Activated CD8-positive, alpha-beta memory T cell treated with anti-CD3 and anti-CD28 coated beads for 1 hour (primary cell): ENCODE data around the gene TRIM33.
"Not testable (repeated sequence)": the region's sequence is repeated elsewhere in the genome, so short reads cannot be mapped to it uniquely, and the experiment has no call there.

Experiments used
- DNase-seq, 2 donors: peaks; one replicate each; pipeline ENCODE4 v3.0.0-alpha.2; 2020; ENCODE audit warnings: low read depth in 1 of 2; ENCODE audit errors: extremely low read depth in 1 of 2

The TRIM33 gene

DNA sequence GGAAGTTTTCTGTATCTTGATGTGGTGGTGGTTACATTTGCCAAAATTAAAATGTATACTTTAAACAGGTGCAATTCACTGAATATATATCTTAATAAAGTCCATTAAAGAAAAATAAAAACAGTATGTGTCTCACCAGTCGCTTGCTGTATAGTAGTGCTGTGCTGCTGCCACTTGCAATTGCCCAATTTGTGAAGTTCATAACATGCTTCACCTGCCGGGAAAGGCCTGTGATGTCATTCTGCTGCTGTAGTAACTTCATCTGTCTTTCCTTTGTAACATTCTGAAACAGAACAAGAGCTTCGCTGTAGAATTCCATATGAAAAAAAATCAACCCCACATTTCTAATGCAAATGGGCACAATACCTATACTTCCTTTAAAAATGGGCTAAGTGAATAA is 83.4 kb downstream of the TRIM33 start:
- DNase-seq: no peak

DNA sequence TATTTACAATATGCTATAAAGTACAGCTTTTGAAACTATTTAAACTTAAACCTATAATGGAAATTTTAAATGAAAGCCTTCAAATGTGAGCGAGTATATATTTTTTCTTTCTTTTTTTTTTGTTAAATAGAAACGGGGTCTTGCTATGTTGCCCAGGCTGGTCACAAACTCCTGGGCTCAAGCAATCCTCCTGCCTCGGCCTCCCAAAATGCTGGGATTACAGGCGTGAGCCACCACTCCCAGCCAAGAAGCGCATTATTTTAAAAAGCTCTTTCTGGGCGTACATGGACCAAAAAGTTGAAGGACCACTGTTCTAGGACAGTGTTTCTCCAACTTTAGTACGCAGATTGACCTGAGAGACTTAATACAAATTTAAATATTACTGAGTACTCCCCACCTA is 87.5 kb downstream of the TRIM33 start:
- no peak for DNase-seq

DNA sequence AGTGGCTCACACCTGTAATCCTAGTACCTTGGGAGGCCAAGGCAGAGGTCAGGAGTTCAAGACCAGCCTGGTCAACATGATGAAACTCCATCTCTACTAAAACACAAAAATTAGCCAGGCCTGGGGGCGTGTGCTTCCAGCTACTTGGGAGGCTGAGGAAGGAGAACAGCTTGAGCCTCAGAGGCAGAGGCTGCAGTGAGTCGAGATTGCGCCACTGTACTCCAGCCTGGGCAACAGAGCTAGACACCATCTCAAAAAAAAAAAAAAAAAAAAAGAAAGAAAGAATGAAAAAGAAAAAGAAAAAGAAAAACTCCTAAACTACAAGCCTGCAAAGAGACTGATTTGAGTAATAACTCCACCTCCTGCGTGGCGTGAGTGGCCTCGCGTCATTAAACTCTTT is 92.1 kb downstream of the TRIM33 start:
- DNase-seq: not testable (repeated sequence)

DNA sequence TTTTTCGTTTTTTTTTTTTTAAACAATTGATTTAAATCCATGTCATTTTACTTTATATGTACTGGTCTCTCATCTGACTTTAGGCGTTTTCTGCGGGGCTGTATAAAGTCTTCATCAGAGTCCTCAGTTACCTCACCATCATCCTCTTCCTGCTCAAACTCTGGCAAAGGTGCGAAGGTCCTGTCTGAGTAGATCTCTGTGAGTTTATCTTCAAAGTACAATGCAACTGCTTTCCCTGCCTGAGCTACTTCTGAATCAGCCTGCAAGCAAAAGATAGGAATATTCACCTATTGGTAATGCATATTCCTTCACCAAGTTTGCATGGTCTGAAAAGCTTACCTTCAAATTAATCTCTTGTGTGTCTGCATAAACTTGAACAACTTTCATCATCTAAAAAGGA is 113.4 kb downstream of the TRIM33 start:
- DNase-seq: no peak

DNA sequence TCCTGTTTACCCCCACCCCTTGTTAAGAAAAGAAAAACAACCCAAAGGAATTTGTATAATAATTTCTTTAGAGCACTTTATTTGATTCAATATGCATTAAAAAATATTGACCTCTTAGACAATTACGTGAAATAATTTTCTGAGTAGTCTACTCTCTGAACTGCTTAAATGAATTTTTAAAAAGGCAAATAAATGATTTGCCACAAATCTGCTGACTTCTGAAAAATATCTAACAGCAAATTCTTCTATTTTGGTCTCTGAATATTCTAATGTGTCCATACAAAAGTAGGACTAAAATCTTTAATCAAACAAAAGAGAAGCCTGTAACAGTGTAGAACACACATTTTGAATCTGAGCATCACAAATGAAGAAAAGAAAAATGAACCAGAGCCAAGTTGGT is 115.1 kb downstream of the TRIM33 start:
- DNase-seq: no peak

DNA sequence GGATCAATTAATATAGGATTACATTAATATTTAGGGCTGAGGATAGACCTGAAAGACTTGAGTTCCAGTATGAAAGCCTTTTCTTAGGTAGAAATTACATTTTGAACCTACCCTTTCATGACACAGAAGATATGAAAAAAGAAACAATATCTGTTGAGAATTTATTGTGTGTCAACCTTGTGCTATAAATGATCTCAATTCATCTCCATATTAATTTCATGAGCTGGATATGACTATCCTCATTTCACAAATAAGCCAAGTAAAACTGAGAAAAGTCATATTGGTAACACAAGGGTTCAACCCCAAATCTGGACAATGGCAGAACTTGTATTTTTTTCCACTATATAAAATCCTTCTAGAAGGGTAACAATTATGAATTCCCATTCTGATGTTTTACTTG is 120.0 kb downstream of the TRIM33 start:
- no peak for DNase-seq

DNA sequence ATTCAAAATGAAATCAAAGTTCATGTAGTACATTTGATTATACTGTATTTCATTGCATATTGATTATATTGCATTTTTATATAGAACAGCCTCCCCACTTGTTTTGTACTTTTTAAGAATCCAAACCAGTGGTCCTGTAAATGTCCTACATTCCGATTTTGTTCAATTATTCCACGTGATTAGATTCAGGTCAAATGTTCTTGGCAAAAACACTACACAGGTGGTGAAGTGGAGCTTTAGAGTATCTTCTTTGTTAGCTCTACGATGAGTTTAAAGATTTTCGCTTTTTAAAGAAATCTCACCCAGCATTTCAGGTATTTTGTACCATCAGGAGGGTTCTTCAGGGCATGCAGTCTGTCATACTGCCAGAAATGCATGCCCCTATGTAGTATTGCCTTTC is 120.6 kb downstream of the TRIM33 start:
- DNase-seq: no peak

DNA sequence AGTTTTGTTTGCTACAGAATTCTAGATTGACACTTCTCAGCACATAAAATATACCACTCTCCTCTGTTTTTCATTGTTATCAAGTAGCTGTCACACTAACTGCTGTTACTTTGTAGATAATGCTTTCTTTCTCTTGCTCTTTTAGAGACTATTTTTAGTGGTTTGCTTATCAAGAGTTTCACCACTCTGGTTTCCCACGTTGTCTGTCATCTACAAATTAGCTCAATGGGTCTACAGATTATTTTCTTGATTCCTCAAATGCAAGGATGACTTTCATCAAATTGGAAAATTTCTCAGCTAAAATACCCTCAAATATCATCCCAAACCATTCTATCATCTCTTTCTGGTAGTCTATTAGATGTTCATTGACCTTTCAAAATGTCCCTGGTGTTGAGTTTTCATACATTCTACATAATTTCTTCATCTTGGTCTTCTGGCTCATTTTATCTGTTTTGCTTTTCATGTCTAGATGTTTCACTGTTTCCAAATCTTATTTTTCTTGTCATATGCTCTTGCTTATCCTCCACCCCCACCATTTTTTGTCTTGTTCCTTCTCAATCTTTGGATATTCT is 122.5 kb downstream of the TRIM33 start:
- no peak for DNase-seq

DNA sequence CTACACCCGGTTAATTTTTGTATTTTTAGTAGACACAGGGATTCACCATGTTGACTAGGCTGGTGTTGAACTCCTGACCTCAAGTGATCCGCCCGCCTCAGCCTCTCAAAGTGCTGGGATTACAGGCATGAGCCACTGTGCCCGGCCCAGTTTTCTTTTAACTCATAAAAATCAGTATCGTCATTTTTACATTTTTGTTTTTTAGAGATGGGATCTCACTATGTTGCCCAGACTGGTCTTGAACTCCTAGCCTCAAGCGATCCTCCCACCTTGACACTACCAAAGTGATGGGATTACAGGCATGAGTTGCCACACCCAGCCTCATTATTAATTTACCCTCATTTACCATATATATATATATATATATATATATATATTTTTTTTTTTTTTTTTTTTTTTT is 123.4 kb downstream of the TRIM33 start:
- DNase-seq: not testable (repeated sequence)

DNA sequence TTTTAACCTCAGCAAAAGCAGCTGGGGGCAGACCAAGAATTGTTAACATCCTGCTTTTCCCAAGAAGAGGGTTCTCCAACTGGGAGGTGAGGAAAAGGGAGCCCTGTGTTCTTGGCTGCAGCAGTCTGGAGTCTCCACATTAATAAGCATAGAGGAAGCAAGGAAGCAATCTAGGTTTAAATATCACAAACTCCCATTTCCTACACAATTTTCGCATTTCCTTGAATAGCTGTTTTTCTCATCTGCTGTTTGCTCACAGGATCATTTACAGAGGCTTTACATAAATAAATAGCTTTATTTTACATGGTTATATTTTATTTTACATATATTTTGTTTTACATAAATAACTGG is 124.0 kb downstream of the TRIM33 start:
- no peak for DNase-seq

DNA sequence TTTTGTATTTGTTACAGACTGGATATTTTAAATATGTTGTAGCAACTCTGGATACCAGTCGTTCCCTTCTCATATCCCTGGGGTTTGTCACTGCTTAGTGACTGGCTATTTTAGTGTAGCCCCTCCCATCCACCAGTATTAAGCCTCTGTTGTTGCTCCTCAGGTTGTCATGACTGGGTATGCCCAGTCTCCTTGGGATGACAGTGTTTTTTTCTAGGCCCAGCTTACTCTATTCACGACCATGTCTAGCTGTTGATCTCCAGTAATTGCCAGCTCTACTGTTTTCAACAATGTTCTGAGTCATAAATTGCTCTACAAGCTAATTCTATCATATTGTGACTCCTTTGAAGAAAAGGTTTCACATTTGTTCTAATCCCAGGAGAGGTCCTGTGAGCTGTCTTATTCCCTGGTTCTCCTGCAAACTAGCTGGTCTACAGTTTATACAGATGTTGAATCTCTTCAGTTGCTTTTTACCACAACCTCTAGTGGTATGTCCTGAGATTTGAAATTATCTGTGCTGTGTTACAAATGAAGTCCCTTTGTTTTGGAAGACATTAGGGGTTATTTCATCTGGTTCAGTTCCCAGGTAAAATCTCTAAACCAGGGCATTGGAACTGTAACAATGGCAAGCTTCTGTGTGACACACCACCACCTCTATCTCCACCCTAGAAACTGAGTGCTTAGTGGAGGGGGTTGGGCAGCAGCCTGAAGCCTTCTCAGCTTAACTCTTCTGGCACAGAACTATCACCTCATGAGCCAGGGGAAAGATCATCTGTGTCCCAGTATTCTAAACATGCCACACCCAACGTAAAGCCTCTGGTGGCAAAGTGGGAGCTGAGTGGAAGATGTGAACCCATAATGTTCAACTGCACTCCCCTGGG is 124.6 kb downstream of the TRIM33 start:
- no peak for DNase-seq

DNA sequence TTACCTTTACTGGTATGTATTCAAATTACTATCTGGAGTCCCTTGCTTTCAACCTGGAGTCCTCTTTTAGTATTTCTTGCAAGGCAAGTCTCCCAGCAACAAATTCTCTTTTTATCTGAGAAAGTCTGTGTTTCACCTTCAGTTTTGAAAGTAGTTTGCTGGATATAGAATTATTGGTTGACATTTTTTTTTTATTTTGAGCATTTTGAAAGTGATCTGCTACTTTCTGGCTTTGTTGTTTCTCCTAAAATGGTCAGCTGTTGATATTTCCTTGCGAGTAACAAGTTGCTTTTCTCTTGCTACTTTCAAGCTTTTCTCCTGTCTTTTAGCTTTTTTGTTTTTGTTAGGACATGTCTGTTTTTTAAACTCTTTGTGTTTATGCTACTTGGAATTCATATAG is 126.1 kb downstream of the TRIM33 start:
- DNase-seq: no peak

DNA sequence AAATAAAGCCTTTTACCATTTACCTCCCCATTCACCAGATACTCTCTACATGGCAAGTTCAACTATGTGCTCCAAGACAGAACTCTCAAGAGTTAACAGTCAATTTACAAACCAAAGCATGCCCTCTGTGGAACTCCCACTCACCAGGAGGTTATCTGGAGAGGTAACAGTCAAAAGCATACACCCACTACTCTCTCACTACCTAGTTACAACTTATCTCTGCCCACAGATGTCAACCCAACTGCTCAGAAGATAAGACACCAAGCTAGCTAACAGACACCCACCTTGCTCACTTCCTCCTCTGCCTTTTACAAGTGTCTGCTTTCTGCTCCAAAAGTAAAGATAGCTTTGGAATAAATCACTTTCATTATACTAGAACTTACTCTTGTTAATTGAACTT is 131.0 kb downstream of the TRIM33 start:
- DNase-seq: no peak

DNA sequence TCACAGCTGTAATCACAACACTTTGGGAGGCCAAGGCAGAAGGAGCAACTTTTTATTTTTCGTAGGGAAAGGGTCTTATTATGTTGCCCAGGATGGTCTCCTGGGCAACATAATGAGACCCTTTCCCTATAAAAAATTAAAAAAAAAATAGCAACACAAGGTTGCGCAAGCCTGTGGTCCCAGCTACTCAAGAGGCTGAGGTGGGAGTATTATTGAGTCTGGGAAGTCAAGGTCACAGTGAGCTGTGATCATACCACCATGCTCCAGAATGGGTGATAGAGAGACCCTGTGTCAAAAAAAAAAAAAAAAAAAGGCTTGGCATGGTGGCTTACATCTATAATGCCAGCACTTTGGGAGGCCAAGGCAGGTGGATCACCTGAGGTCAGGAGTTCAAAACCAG is 131.6 kb downstream of the TRIM33 start:
- no peak for DNase-seq

DNA sequence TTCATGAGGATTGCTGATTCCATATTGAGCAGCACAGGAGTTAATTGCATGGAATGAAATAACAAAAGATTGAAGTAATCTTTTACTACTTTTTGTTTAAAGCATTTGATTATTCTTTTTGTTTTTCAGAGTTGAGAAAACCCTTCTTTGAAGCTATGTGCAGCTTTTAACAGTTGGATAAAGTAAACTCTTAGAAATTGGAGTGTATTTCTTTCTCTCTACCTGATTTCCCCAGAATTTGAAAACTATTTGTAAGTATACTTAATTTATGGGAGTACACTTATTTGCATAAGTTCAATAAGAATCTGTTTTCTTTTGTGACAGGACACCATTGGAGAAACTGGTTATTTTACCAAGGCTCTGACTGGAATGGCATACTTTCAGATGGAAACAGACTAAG is 133.6 kb downstream of the TRIM33 start:
- DNase-seq: no peak

DNA sequence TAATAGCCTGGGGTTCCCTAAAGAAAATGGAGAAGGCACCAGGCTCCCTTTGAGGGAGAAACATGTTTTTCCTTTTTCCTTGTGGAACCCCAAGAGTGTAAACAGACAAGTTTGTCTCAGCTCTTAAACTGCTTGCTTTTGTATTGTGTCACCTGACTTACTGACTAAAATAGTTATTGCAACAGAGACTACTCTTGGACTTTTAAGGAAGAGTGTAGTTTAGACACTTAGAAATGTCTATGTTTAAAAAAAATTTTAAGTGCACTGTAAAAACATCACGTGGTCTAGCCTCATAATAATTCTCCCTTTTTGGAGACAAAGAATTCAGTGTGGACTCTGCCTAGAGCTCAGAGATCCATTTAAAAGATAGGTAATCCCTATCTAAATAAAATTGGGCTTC is 141.1 kb downstream of the TRIM33 start:
- no peak for DNase-seq

DNA sequence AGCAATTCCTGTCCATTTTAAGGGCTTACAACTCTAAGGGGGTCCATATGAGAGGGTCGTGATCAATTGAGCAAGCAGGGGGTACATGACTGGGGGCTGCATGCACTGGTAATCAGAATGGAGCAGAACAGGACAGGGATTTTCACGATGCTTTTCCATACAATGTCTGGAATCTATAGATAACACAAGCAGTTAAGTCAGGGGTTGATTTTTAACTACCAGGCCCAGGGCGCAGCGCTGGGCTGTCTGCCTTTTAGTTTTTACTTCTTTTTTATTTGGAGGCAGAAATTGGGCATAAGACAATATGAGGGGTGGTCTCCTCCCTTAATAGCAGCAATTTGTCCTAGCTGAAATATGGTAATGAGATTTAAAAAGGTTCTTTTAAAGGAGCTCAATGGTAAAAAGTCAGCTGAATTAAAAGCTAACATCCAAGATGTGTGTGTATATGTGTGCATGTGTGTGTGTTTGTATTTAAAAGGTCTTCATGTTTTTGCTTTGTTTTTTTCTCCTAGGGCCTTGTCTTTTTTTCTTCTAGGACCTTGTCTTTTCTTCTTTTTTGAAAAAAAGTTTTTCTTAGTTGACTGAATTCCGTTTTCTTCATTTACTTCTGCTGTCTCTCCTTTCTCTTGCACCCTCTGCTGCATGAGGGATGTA is 141.6 kb downstream of the TRIM33 start:
- not testable (repeated sequence) for DNase-seq

DNA sequence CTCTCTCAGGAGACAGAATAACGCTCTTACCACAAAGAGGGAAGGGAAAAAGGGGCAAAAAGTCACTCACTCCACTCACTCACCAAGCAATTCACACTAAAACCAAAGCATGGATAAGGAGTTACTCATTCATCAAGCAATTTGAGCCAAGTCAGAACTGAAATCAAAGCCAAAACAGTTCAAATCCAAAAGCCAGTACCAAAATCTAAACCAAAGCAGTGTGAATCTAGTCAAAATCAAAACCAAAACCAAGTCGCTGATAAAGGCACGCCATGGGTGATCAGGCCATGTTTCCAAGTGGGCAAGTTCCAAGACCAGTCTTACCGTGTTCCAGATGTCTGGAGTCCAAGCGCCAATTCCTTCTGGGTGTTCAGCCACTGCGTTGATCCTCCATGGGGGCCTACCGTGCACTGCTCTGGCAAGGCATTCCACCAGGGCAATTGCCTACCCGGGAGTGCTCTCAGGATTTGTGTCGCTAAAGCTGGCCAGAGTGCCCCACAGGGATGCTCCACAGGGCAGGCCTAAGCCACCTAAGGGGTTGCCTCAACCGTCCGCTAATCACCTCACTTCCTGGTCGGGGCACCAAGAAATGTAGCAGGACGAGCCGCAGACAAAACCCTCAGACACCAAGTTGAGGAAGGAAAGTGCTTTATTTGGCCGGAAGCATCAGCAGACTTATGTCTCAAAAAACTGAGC is 142.3 kb downstream of the TRIM33 start:
- no peak for DNase-seq

DNA sequence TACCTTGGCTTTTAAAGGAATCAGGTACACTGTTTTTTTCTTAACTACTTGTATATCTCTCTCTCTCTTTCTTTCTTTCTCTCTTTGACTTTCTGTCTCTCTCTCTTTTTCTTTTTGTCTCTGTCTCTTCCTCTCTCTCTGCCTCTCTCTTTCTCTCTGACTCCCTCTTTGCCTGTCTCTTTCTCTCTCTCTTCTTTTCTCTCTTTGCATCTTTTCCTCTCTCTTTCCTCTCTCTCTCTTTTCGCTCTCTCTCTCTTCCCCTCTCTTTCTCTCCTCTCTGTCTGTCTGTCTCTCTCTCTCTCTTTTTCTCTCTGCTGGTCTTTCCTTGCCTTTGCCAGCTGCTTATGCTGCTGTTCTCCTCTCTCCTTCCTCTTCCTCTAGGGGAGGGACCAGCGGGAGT is 143.2 kb downstream of the TRIM33 start:
- DNase-seq: no peak

DNA sequence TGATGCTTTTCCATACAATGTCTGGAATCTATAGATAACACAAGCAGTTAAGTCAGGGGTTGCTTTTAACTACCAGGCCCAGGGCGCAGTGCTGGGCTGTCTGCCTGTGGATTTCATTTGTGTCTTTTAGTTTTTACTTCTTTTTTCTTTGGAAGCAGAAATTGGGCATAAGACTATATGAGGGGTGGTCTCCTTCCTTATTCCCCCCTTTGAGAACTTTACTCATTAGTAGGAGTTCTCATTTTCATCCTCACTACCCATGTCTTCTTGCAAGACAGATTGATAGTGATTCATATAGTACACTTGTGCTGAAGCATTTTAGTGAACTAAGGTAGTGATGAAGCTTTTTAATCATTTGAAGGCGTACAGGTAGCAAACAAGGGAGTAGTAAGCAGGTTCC is 147.8 kb downstream of the TRIM33 start:
- DNase-seq: not testable (repeated sequence)

DNA sequence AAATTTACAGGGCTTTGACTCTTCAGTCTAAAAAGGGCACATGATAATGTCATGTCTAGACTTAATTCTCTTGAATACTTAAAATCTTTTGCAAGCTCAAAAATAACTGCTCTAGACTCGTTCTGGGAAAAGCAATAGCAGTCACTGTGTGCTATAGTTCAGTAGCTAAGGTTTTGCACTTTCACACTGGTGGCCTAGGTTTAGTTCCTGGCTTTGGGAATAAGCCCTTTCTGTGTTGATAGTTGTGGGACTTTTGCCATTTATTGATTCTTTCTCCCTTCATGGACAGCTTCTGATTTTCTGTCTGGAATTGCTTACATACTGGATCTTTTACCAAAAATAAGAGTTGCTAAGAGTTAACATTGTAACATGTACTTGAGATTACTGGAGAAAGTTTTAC is 151.2 kb downstream of the TRIM33 start:
- DNase-seq: no peak

DNA sequence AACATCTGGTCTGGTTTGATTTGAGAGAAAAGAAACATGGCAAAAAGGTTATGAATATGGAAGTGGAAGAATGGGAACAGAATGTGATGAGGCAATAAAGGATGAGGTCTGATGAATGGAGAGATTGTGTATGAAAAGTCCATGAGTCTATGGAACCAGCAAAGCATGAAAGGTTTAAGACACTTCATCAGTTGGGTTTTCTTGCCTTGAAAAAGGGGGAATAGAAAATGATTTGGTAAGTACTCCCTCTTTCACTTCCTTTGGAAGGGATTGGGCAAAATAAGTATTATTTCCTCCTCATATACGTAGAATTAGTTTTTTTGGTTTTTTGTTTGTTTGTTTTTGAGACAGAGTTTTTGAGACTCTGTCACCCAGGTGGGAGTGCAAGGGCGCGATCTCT is 155.8 kb downstream of the TRIM33 start:
- DNase-seq: no peak
